Retinal pigment epithelial cell (primary cell): Measurements from ENCODE around the gene TUBB4B.

Experiments
- DNase-seq: peaks from one replicate; pipeline ENCODE4 v3.0.0-alpha.2; 2010; ENCODE audit warnings: low read depth
- H3K4me3 ChIP-seq: 2 replicates; pipeline ENCODE4 v1.5.1; 2011; ENCODE audit warnings: mild to moderate bottlenecking, low read length, control low read depth, moderate library complexity
- TF ChIP-seq, protein P1 (sequence below): conservative IDR thresholded peaks from 2 replicates; pipeline ENCODE4 v1.5.1; 2011; ENCODE audit warnings: low read depth, low read length, control low read depth, inconsistent platforms

Gene TUBB4B

DNA sequence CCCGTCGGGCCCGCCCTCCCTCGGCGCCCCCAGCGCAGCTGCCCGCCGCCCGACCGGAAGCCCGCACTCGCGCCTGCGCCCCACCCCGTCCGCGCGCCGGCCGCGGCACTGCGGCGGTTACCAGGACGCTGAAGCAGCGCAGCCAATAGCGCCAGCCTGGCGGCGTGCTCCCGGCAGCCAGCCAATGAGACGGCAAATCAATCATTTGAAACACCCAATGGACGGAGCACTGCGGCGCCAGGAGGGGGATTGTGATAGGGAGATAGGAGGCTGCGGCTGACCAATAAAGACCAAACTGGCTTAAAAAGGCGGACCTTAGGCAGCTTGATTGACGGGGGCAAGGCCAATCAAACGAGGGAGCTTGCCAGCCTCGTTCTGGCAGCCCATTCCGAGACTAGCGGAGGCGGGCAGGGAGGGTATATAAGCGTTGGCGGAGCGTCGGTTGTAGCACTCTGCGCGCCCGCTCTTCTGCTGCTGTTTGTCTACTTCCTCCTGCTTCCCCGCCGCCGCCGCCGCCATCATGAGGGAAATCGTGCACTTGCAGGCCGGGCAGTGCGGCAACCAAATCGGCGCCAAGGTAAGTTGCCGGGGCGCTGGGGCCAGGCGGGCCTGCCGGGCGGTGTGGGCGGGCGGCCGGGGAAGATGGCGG lies at the start of gene TUBB4B:
Gene TUBB4B, plus strand, starts transcription at position 447 of the 649 bp plus-strand sequence. Its CDS starts 74 bp downstream, at position 521.
- peak; percentile 99 for DNase-seq
- TF ChIP-seq, protein P1, sequence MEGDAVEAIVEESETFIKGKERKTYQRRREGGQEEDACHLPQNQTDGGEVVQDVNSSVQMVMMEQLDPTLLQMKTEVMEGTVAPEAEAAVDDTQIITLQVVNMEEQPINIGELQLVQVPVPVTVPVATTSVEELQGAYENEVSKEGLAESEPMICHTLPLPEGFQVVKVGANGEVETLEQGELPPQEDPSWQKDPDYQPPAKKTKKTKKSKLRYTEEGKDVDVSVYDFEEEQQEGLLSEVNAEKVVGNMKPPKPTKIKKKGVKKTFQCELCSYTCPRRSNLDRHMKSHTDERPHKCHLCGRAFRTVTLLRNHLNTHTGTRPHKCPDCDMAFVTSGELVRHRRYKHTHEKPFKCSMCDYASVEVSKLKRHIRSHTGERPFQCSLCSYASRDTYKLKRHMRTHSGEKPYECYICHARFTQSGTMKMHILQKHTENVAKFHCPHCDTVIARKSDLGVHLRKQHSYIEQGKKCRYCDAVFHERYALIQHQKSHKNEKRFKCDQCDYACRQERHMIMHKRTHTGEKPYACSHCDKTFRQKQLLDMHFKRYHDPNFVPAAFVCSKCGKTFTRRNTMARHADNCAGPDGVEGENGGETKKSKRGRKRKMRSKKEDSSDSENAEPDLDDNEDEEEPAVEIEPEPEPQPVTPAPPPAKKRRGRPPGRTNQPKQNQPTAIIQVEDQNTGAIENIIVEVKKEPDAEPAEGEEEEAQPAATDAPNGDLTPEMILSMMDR = no peak
- H3K4me3 ChIP-seq = peak within 1 kb of the TSS; percentile 77

DNA sequence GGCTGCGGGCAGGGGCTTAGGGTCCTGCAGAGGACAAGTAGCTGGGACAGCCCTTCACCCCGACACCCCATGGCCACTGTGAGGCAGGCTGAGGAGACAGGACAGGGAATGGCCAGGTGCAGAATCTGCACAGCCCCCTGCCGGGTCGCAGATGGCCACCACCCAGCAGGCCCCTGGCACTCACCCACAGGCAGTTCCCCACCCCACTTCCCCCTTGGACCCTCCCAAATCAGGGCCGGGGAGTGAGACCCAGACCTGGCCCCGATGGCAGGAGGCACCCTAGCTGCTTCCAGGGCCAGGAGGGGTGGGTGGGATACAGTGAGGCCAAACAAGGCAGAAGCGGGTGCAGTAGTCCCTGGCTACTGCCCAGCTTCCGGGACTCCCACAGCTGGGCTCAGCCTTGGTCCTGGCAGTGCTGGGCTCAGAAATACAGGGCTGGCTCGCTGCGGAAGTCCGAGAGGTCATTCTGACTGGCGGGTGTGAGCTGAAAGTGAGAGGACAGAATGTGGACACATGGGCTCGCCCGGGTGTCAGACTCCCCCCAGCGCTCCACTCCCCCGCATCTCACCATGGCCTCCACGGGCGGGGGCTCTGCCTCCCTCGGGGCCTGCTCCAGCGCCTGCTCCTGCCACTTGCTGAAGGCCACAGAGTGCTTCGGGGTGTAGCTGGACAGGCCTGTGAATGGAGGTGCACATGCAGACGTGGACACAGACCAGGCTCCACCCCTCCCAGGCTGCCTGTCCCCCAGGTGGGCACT lies 49.2 kb upstream of the TUBB4B start:
- H3K4me3 ChIP-seq = no peak overlapping the region
- TF ChIP-seq, protein P1 = no peak
- no peak for DNase-seq

DNA sequence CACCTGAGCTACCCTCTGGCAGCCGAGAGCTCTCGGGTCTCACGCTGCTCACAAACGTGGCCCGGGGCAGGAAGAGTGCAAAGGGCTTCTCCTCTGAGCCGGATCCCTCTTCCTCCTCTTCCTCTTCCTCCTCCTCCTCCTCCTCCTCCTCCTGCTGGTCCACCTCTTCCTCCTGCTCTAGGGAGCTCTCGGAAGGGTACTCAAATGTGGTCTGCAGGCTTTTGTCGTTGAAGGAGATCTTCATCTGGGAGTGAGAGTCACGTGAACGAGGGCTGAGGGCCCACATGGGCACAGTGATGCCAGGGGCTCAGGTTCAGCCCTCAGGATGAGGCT lies 48.7 kb upstream of the TUBB4B start:
- TF ChIP-seq, protein P1 = no peak
- no peak overlapping the region for H3K4me3 ChIP-seq
- no peak for DNase-seq

DNA sequence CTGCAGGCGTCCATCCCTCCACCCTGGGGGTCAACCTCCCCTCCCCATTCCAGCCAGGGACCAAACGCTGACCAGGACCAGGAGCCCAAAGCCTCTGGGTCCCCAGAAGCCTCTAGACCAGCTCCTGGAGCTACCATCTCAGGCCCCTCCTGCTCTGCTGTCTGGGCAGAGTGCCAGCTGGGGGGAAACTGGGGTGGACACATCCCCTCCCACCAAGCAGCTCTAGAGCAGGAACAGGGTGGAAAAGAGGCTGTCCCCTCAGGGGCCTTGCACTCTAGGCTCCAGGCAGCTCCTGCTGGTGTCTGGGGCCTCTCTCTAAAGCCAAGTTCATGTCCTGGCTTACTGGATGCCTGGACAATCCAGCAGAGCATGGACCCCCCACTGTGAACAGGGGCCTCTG lies 48.2 kb upstream of the TUBB4B start:
- TF ChIP-seq, protein P1 = no peak
- DNase-seq = no peak
- no peak overlapping the region for H3K4me3 ChIP-seq

DNA sequence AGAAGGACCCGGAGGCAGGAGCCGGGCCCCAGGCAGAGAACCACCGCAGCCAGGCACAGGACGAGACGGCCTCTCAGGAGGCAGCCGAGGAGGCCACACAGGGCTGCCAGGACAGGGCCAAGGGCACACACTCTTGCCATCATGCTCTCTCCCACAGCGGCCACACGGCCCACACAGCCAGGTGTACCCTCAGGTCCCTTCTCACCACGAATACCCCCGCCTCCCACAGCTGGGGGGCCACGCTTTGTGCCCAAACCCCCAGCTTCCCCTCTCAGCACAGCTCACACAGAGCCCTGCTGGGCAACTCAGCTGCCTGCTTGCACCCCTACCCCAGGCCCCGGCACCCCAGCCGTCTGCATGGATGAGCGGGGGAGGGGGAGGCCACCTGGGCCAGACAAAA lies 47.3 kb upstream of the TUBB4B start:
- TF ChIP-seq, protein P1 = no peak
- peak overlapping the region; percentile 40 for H3K4me3 ChIP-seq
- DNase-seq = no peak

DNA sequence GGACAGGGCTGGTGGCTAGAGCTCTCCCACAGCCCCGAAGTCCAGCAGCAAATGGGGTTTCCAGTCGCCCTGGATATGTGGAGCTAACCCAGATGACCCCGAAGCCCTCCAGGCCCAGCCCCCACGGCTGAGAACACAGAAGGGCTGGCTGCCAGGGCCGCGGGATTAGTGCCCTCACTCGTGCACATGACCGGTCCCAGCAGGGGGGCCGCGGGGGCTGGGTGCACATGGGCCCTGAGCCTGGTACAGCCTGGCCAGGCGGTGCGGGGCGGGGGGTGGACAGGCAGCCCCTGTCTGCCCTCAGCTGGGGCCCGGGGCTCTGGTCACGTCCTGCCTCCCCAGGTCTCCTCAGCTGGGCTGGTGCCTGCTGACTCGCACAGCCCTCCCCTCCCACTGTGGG lies 46.7 kb upstream of the TUBB4B start:
- H3K4me3 ChIP-seq = peak overlapping the region; percentile 84
- peak; percentile 94 for DNase-seq
- TF ChIP-seq, protein P1 = no peak

DNA sequence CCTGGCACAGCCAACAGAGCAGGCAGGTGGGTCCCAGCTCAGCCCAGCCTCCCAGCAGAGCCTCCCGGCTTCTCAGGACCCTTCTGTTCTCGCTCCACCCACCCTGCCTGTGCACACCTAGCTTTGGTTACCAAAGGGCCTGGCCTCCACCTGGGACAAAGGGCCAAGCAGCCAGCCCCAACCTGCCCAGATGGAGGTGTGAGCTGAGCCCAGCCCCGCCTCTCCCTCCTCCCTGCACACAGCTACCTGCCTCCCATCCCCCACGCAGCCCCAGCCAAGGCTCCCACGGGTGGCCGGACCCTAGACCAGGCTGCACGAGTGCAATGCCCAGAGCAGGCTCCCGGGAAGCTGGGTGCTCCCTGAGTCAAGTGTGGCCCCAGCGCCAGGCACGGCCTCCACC lies 46.2 kb upstream of the TUBB4B start:
- TF ChIP-seq, protein P1 = no peak
- no peak for DNase-seq
- H3K4me3 ChIP-seq = peak overlapping the region; percentile 84
